GM21576 (cell line): Measurements from ENCODE around the gene PRR33.
"Not testable (repeated sequence)": the region's sequence is repeated elsewhere in the genome, so short reads cannot be mapped to it uniquely, and the experiment has no call there.

Experiments used
- ATAC-seq: cut with Tn5 transposase; IDR thresholded peaks from one replicate; pipeline ENCODE4 v1.9.1; 2021; ENCODE audit warnings: mild to moderate bottlenecking, moderate library complexity; ENCODE audit not compliant: unreplicated experiment

Gene PRR33

DNA sequence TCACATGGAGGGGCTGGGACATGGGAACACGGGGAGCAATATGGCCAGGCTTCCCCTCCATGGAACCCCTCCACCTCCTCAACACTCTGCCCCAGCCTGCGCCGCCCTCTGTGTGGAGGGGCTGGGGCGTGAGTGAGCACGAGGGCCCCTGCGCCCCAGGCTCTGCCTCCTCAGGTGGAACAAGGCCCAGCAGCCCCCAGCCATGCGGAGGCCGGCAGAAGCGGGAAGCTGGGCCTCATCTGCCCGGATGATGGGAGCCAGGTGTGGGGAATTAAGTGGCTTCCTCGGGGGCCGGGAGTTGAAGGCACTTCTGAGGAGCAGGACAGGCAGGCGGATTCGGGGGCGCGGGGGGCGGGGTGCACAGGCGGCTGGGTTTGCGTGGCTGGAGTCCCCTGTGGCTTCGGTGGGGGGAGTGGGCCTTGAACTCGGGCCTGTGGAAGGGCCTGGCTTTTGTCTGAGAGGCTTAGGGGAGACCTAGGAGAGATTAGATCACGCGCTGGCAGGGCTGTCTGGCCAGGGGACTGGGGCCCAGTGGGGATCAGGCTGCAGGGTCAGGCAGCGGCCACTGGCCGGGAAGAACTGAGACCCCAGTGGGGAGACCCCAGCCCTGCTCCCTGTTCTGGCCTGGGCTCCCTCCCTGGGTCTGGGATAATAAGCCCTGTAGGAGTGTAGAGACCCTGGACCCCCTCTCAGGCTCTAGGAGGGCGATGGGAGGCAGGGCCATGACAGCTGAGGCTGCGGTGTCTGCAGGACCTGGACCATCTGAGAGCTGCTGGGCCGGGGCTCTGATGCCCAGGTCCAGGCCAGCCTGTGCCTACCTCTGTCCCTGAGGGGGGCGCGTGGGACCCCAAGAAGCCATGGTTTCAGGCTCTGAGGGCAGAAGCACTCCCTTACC, 13.3 kb downstream of the PRR33 start:
- no peak for ATAC-seq

DNA sequence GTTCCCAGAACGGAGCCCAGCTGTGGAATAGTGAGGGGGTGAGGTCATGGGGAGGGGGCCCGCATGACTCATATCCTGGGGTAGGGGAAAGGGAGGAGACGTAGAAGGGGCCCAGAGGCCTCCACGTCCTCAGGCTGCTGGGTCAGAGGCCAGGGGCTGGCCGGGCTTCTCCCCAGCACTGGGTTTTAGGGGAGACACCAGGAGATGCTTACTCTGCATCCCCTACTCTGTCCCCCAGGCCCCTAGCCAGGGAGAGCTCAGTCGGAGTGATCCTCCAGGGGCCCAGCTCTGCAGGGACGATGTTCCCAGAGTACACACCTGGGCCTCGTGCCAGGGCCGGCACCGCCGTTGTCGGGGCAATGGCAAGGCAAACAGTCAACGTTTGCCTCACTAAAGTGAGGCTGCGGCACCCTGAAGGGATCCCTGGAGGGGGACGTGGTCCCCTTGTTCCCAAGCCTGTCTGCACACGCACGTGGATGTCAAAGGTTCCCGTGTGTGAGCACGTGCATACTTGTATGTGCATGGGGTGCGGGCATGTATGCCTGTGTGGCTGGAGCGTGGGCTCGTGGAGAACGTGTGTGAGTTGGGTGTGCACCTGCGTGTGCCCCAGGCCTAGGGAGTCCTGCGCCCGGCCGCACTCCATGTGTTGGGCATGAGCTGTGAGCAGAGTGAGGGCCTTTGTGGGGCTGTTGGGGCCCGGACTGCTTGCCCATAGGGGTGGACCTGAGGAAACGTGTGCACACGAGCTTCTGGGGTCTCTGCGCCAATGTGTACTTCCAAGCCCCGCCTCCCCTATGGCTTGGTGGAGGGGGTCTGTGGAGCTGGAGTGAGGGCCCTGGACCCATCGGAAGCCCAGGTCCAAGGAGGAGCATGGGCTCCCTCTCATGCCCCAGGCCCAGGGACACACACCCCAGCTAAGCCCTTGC, 14.2 kb downstream of the PRR33 start:
- no peak for ATAC-seq

DNA sequence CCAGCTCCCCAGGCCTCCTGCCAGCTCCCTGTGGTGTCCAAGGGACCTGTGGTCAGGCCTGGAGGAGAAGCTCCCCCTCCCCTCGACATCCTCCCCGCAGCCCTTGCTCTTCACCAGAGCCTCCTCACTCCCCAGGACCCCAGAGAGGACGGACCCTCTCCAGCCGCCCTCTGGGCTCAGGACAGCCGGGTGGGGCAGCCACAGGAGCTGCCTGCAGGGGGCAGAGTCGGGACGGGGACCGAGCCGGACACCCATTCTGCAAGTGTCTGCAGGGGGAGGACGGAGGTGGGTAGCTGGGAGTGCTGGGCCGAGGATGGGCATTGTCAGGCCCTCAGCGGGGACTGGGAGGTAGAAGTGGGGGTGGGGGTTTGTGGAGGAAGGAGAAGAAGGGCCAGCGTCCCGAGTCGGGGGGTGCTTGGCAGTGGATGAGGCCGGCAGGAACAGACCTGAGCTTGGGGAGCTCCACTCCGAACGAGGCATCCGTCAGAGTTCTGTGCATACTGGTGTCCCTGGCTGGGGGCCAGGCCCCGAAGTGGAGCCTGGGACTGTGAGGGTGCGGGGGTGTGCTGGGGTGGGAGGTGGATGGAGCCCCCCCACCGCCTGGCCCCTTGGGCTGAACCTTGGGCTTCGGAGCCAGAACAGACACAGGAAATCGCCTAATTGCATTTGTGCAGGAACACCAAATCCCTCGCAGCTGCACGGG, 15.2 kb downstream of the PRR33 start:
- no peak for ATAC-seq

GRCh38 chr11:1875851-1876301, 15.8 kb downstream of the PRR33 start:
- not testable (repeated sequence) for ATAC-seq

GRCh38 chr11:1875093-1875850, 16.4 kb downstream of the PRR33 start:
- no peak for ATAC-seq

GRCh38 chr11:1874441-1875092, 17.1 kb downstream of the PRR33 start:
- not testable (repeated sequence) for ATAC-seq

DNA sequence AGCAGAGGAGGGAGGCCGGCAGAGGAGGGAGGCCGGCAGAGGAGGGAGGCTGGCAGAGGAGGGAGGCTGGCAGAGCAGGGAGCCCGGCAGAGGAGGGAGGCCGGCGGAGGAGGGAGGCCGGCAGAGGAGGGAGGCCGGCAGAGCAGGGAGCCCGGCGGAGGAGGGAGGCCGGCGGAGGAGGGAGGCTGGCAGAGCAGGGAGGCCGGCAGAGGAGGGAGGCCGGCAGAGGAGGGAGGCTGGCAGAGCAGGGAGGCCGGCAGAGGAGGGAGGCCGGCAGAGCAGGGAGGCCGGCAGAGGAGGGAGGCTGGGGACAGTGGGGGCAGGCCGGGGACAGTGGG, 17.9 kb downstream of the PRR33 start:
- ATAC-seq, result not testable (repeated sequence)

GRCh38 chr11:1873048-1873812, 18.5 kb downstream of the PRR33 start:
- ATAC-seq, result no peak

DNA sequence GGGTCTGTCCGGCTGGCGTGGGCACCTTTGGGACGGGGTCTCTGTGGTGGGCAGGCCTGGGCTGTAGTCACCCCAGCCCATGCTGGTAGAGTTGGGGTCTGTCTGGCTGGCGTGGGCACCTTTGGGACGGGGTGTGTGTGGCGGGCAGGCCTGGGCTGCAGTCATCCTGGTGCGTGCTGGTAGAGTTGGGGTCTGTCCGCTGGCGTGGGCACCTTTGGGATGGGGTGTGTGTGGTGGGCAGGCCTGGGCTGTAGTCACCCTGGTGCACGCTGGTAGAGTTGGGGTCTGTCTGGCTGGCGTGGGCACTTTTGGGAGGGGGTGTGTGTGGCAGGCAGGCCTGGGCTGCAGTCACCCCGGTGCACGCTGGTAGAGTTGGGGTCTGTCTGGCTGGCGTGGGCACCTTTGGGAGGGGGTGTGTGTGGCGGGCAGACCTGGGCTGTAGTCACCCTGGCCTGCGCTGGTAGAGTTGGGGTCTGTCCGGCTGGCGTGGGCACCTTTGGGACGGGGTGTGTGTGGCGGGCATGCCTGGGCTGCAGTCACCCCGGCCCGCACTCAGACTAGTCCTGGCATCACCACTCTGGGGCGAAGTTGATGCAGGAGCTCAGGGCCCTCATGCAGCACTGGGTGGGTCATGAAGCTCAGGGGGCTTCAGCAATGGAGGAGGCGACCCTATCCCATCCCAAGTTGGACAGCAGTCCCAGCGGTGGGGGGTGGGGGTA, 19.3 kb downstream of the PRR33 start:
- ATAC-seq, result no peak

GRCh38 chr11:1871531-1871930, 20.2 kb downstream of the PRR33 start:
- ATAC-seq, result no peak

DNA sequence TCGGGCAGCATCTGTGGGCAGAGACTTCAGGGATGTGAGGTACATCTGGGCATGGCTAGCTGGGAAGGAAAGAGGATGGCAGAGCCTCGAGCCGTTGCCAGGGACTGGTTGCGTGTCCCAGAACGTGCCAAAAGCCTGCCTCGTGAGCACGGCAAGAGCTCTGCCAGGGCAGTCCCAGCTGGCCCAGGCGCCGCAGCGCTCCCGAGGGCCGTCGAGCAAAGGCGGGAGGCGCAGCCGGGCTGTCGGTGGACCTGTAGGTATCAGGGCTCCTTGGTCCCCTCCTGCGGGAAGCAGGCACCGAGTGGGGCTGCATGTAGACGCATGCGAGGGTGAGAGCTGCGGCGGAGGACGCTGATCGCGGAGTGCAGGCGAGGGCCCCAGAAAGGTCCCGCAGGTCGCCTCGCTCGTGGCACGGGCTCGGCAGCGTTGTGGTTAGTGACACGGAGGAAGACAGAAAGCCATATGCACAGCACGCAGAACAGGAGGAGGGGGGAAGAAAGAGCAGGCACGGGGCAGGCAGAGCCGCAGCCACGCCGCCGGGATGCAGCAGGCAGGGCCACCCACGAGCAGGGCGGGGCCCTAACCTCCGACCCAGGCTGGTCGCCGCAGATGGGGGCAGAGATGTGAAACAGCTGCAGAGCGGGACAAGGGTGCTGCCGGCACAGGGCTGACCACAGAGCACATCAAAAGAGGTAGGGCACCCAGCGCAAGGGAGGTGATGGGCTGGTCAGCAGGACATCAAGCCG, 20.8 kb downstream of the PRR33 start:
- ATAC-seq, result no peak

DNA sequence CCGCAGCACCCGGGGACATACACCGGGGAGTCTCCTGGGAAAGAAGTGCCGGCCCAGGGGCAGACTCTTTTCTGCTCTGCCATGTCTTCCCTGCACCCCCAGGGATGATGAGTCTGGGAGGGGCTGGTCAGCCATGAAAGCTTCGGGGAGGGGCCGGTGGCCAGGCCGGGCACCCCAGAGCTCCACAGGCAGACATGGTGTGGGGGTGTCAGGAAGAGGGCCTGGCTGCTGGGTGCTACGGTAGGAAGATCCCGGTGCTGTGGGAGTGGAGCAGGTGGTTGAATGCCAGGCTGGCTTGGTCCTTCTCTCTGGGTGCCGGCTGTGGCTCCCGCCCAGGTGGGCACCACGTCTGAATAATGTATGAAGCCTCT, 21.4 kb downstream of the PRR33 start:
- no peak for ATAC-seq

GRCh38 chr11:1869427-1870325, 22.0 kb downstream of the PRR33 start:
- no peak for ATAC-seq

DNA sequence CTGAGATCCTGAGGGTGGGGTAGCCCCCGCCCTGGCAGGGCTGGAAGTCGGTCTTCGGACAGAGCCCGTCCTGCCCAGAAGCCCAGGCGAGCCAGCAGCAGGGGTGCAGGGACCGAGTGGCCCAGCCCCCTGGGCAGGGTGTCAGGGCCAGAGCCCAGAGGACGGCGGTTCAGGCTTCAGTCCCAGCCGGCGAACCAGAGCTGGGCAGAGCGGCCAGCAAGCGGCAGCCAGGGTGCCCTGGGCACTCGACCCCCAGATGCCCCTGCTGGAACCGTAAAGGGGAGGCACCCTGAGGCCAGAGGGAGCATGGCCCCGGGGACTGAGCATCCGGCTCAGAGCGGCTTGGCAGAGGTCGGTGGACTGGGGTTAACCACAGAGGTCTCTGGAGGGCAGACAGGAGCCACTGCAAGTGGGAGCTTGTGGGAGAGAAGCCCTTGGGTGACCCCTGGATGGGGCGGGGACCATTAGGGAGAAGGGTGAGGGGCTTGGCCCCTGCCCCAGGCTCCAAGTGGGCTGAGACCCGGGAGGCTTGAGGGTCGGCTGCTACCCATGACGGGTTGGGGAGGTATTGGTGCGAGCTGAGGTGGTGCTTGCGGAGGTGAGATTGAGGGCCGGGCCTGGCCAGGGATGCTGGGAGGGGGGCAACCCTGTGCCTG, 22.9 kb downstream of the PRR33 start:
- no peak for ATAC-seq

GRCh38 chr11:1868056-1868635, 23.5 kb downstream of the PRR33 start:
- ATAC-seq, result no peak

GRCh38 chr11:1867381-1867780, 24.3 kb downstream of the PRR33 start:
- no peak for ATAC-seq
